Activated T-helper 17 cell treated with anti-CD3 and anti-CD28 coated beads, Interleukin-2, amount 50 U/mL, for 72 hours (primary cell): ENCODE measurements around the gene TSPAN4. TPM values are rescaled to one million over a fixed set of nuclear protein-coding genes. Genes with fewer than 3 reads are reported as not detected.

ENCODE experiments used
- ATAC-seq: fragments of 150-1000 bp; cut with Tn5 transposase; replicated peaks from 2 replicates; pipeline ENCODE4 v1.10.0; 2021; ENCODE audit warnings: mild to moderate bottlenecking, moderate library complexity
- H3K27ac Mint-ChIP-seq: one replicate; pipeline ENCODE4 v1.8.0; 2022; ENCODE audit warnings: mixed read lengths
- H3K27me3 Mint-ChIP-seq: one replicate; pipeline ENCODE4 v1.8.0; 2022; ENCODE audit warnings: mixed read lengths
- H3K36me3 Mint-ChIP-seq: one replicate; pipeline ENCODE4 v1.8.0; 2022; ENCODE audit warnings: low read depth, mild to moderate bottlenecking, mixed read lengths
- H3K4me1 Mint-ChIP-seq: one replicate; pipeline ENCODE4 v1.8.0; 2022; ENCODE audit warnings: mixed read lengths
- H3K4me3 Mint-ChIP-seq: one replicate; pipeline ENCODE4 v1.8.0; 2022; ENCODE audit warnings: mild to moderate bottlenecking, mixed read lengths
- H3K9me3 Mint-ChIP-seq: one replicate; pipeline ENCODE4 v1.8.0; 2022; ENCODE audit warnings: mixed read lengths
- total RNA-seq, 2 donors: library from RNA; stranded (reverse); gene quantifications; one replicate each; pipeline ENCODE4 v1.2.3, GENCODE V29; 2022

TSPAN4 gene
- total RNA-seq, 2 donors from 2014 or later, result 6.0 to 11.2 TPM

DNA sequence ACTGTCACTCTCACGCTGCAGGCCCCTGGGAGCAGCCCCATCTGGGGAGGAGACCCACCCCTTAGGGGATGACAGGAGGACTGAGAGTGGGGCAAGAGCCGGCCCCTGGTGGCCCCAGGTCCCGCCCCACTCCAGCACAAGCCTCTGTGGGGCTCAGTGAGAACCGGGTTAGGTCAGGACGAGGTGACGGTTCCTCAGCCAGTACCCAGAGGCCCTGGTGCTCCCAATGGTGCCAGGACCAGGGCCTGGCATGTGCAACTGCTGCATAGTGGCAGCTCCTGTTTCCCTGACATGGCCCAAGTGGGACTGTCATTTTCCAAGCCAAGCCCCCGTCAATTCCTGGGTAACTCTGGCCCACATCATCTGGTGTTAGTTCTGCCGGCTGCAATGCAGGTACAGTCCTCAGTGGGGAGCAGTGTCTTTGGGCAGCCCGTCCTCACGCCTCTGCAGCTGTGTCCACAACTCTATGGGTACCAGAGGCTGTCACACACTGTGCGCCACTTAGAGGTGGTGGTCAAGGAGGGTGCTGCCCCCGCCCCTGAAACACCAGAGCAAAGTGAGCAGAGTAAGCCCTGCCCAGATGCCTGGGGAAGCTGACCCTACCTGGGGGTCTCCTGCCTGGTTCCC is 52.0 kb downstream of the TSPAN4 start:
- Mint-ChIP-seq H3K27me3 (no peaks in the 10 kb centered on the region), H3K27ac (no peak overlapping the region), H3K9me3 (no peaks in the 10 kb centered on the region), H3K36me3 (peaks cover 4% of the 10 kb centered on the region), H3K4me3 (no peak overlapping the region), H3K4me1 (no peaks in the 10 kb centered on the region)
- ATAC-seq, result no peak

GRCh38 chr11:895331-896110 is 52.9 kb downstream of the TSPAN4 start:
- no peaks in the 10 kb centered on the region for H3K9me3 Mint-ChIP-seq
- no peak overlapping the region for H3K4me3 Mint-ChIP-seq
- no peaks in the 10 kb centered on the region for H3K4me1 Mint-ChIP-seq
- peaks cover 11% of the 10 kb centered on the region for H3K36me3 Mint-ChIP-seq
- H3K27ac Mint-ChIP-seq, result peak overlapping the region; percentile 28
- no peaks in the 10 kb centered on the region for H3K27me3 Mint-ChIP-seq
- no peak for ATAC-seq

- Mint-ChIP-seq H3K27ac (no peak overlapping the region), H3K4me1 (peaks cover 6% of the 10 kb centered on the region), H3K9me3 (no peaks in the 10 kb centered on the region), H3K4me3 (no peak overlapping the region), H3K36me3 (peaks cover 29% of the 10 kb centered on the region), H3K27me3 (no peaks in the 10 kb centered on the region)
- ATAC-seq, result no peak
Measured at GRCh38 chr11:897253-898142, 54.8 kb downstream of the TSPAN4 start.

GRCh38 chr11:898143-898511 is 55.5 kb downstream of the TSPAN4 start:
- H3K4me1 Mint-ChIP-seq, result peaks cover 6% of the 10 kb centered on the region
- no peak overlapping the region for H3K4me3 Mint-ChIP-seq
- ATAC-seq, result no peak
- no peaks in the 10 kb centered on the region for H3K27me3 Mint-ChIP-seq
- peaks cover 35% of the 10 kb centered on the region for H3K36me3 Mint-ChIP-seq
- no peaks in the 10 kb centered on the region for H3K9me3 Mint-ChIP-seq
- H3K27ac Mint-ChIP-seq, result no peak overlapping the region

GRCh38 chr11:898540-899190 is 56.0 kb downstream of the TSPAN4 start:
- H3K4me1 Mint-ChIP-seq, result peaks cover 6% of the 10 kb centered on the region
- H3K27ac Mint-ChIP-seq, result no peak overlapping the region

DNA sequence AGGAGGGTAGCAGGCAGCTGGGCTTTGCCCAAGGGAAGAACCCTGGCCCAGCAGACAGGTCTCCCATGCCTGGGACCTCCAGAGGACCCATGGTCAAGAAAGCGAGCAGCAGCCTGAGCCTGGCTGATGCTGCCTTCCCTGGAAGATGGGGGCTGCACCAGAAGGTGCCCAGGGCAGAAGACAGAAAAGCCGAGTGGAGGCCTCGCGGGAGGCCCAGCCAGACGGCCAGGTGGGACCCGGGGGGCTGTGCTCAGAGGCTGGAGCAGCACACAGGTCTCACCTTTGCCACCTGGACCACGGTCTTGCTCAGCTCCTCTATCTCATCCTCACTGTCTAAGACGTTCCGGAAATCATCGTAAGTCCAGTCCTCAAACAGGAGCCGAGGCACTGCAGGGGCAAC is 57.1 kb downstream of the TSPAN4 start:
- ATAC-seq, result no peak
- no peaks in the 10 kb centered on the region for H3K27me3 Mint-ChIP-seq
- H3K36me3 Mint-ChIP-seq, result peaks cover 51% of the 10 kb centered on the region
- H3K4me1 Mint-ChIP-seq, result peaks cover 6% of the 10 kb centered on the region
- no peak overlapping the region for H3K27ac Mint-ChIP-seq
- no peak overlapping the region for H3K4me3 Mint-ChIP-seq
- H3K9me3 Mint-ChIP-seq, result no peaks in the 10 kb centered on the region

More at GRCh38 chr11:898540-899190, 56.0 kb downstream of the TSPAN4 start:
- Mint-ChIP-seq H3K4me3 (no peak overlapping the region), H3K36me3 (peaks cover 40% of the 10 kb centered on the region), H3K9me3 (no peaks in the 10 kb centered on the region), H3K27me3 (no peaks in the 10 kb centered on the region)
- no peak for ATAC-seq

GRCh38 chr11:900545-900944 is 57.9 kb downstream of the TSPAN4 start:
- H3K9me3 Mint-ChIP-seq, result no peaks in the 10 kb centered on the region
- H3K27ac Mint-ChIP-seq, result no peak overlapping the region
- no peaks in the 10 kb centered on the region for H3K27me3 Mint-ChIP-seq
- no peak overlapping the region for H3K4me3 Mint-ChIP-seq
- peaks cover 6% of the 10 kb centered on the region for H3K4me1 Mint-ChIP-seq
- no peak for ATAC-seq
- H3K36me3 Mint-ChIP-seq, result peaks cover 57% of the 10 kb centered on the region

DNA sequence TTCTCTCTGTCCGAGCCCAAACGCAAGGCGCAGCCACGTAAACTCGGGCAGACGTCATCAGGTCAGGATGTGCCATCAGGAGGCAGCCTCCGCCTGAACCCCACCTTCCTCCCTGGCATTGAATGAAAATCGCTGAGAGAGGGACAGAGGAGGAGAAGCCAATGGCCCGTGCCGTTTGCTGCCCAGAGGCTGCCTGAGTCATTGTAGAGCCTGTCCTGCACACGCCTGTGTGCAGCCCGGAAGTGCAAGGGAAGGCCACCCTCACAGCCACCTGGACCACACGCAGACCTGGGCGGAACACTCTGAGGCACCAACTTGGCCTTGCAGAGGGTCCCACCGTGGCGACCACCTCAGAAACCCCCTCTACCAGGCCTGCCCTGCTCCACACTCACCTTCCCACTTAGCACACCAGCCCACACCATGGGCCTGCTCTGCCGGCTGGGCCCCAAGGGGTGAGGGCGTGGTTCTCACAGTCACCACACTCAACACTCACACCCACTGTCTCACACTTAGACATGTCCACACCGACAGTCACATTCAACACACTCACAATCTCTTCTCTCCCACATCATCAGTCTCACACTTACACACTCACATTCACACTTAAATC is 58.9 kb downstream of the TSPAN4 start:
- Mint-ChIP-seq H3K4me3 (no peak overlapping the region), H3K36me3 (peaks cover 61% of the 10 kb centered on the region), H3K27me3 (no peaks in the 10 kb centered on the region), H3K9me3 (no peaks in the 10 kb centered on the region), H3K4me1 (peaks cover 6% of the 10 kb centered on the region), H3K27ac (no peak overlapping the region)
- no peak for ATAC-seq

DNA sequence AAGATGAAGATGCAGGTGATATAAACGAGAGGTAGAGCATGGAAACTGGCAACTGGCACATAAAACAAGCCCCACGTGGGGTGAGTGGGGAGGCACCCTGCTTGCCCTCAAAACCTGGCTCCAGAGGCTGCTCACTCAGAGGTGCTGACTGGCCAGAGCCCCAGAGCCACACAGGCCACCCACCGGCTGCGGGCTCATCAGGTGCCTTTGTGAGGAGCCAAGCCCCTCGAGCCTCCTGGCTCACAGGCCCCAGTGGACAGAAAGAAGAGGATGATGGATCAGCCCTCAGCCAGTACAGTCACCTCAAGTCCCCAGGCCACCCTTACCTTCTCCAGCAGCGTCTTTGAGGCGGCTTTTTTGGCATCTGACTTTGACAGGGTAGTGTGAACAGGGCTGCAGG is 61.7 kb downstream of the TSPAN4 start:
- no peaks in the 10 kb centered on the region for H3K27me3 Mint-ChIP-seq
- no peak for ATAC-seq
- H3K4me1 Mint-ChIP-seq, result peaks cover 11% of the 10 kb centered on the region
- H3K27ac Mint-ChIP-seq, result no peak overlapping the region
- H3K36me3 Mint-ChIP-seq, result peaks cover 65% of the 10 kb centered on the region
- no peak overlapping the region for H3K4me3 Mint-ChIP-seq
- no peaks in the 10 kb centered on the region for H3K9me3 Mint-ChIP-seq

GRCh38 chr11:905952-906351 is 63.3 kb downstream of the TSPAN4 start:
- no peak overlapping the region for H3K4me3 Mint-ChIP-seq
- H3K27me3 Mint-ChIP-seq, result no peaks in the 10 kb centered on the region
- no peak for ATAC-seq
- H3K27ac Mint-ChIP-seq, result no peak overlapping the region
- H3K36me3 Mint-ChIP-seq, result peaks cover 54% of the 10 kb centered on the region
- no peaks in the 10 kb centered on the region for H3K9me3 Mint-ChIP-seq
- H3K4me1 Mint-ChIP-seq, result peaks cover 11% of the 10 kb centered on the region

DNA sequence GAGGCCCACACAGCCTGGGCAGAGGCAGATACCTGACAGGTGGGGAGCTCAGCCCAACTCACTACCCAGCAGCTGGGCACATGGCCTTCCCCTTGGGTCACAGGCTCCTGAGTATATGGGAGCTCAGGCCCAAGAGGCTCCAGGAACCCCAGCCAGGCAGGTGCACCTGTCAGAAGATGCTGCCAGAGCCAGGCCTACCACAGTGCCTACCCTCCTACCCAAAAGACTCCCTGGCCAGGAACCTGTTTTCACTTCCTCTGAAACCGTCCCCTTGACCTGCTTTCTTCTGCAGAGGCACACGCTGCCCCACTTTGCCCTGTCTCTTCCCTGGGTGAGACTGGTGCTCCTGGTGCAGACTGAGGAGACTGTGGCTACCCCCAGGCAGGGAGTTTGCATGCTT is 65.0 kb downstream of the TSPAN4 start:
- H3K27me3 Mint-ChIP-seq, result no peaks in the 10 kb centered on the region
- peaks cover 44% of the 10 kb centered on the region for H3K36me3 Mint-ChIP-seq
- peaks cover 10% of the 10 kb centered on the region for H3K4me1 Mint-ChIP-seq
- peak overlapping the region; percentile 81 for H3K4me3 Mint-ChIP-seq
- no peak overlapping the region for H3K27ac Mint-ChIP-seq
- ATAC-seq, result no peak
- no peaks in the 10 kb centered on the region for H3K9me3 Mint-ChIP-seq

GRCh38 chr11:908273-908672 is 65.6 kb downstream of the TSPAN4 start:
- Mint-ChIP-seq H3K4me1 (peaks cover 10% of the 10 kb centered on the region), H3K27me3 (no peaks in the 10 kb centered on the region), H3K4me3 (peak overlapping the region; percentile 81), H3K27ac (no peak overlapping the region), H3K9me3 (no peaks in the 10 kb centered on the region), H3K36me3 (peaks cover 38% of the 10 kb centered on the region)
- ATAC-seq, result no peak

DNA sequence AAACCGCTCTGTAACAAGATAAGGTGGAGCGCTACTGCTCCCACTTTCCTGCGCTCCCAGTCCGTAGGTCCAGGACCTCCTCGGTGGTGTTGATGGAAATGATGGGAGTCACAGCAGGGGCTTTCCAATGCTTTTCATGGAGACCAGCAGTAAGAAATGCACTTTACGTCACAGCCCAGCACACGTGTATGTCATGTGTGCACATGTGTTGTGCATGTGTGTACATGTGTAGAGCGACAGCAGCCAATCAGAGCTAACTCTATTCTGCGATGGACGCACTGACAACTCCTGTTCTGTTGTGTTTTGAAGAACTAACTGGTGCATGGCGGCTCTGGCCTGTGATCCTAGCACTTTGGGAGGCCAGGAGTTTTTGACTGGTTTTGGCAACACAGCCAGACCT is 66.8 kb downstream of the TSPAN4 start:
- peaks cover 26% of the 10 kb centered on the region for H3K36me3 Mint-ChIP-seq
- H3K27ac Mint-ChIP-seq, result peak overlapping the region; percentile 15
- peaks cover 10% of the 10 kb centered on the region for H3K4me1 Mint-ChIP-seq
- no peak for ATAC-seq
- H3K9me3 Mint-ChIP-seq, result no peaks in the 10 kb centered on the region
- H3K27me3 Mint-ChIP-seq, result no peaks in the 10 kb centered on the region
- H3K4me3 Mint-ChIP-seq, result peak overlapping the region; percentile 81

GRCh38 chr11:910044-910588 is 67.5 kb downstream of the TSPAN4 start:
- ATAC-seq, result peak; percentile 25
- Mint-ChIP-seq H3K36me3 (peaks cover 19% of the 10 kb centered on the region), H3K27me3 (no peaks in the 10 kb centered on the region), H3K9me3 (no peaks in the 10 kb centered on the region), H3K4me1 (peaks cover 10% of the 10 kb centered on the region), H3K4me3 (peak overlapping the region; percentile 81), H3K27ac (peak overlapping the region; percentile 54)
